SK-N-SH treated with all-trans-retinoic acid at 6 μM for 48 hours (cell line): Measurements from ENCODE around the gene PLCB1.

Experiments used
- ATAC-seq: fragments of 200-7000 bp; cut with Tn5 transposase; 3 replicates; pipeline ENCODE4 v1.9.1; 2020; ENCODE audit warnings: mild to moderate bottlenecking, moderate library complexity
- ARNTL ChIP-seq: fragments of 450-650 bp; formaldehyde crosslinking; IDR thresholded peaks from 2 replicates; pipeline ENCODE4 v1.5.0; 2020; ENCODE audit warnings: low read depth, mild to moderate bottlenecking, moderate library complexity, borderline replicate concordance
- BACH2 ChIP-seq: fragments of 250-450 bp; sonication (Bioruptor Pico); IDR thresholded peaks from 2 replicates; pipeline ENCODE4 v1.9.0; 2021; ENCODE audit warnings: mild to moderate bottlenecking, borderline replicate concordance
- CSDC2 ChIP-seq: fragments of 250-450 bp; sonication (Bioruptor Pico); IDR thresholded peaks from 2 replicates; pipeline ENCODE4 v1.5.0; 2020; ENCODE audit warnings: mild to moderate bottlenecking, moderate library complexity
- ESRRG ChIP-seq: fragments of 250-450 bp; sonication (Bioruptor Pico); IDR thresholded peaks from 2 replicates; pipeline ENCODE4 v1.6.1; 2021; ENCODE audit warnings: mild to moderate bottlenecking
- GLIS3 ChIP-seq: fragments of 250-450 bp; sonication (Bioruptor Pico); IDR thresholded peaks from 2 replicates; pipeline ENCODE4 v1.5.0; 2020; ENCODE audit warnings: mild to moderate bottlenecking, moderate library complexity
- ISL1 ChIP-seq: fragments of 250-450 bp; sonication (Bioruptor Pico); IDR thresholded peaks from 2 replicates; pipeline ENCODE4 v2.1.2; 2022; ENCODE audit warnings: mild to moderate bottlenecking, moderate library complexity
- OSR1 ChIP-seq: fragments of 250-450 bp; sonication (Bioruptor Pico); IDR thresholded peaks from 2 replicates; pipeline ENCODE4 v1.8.0; 2022; ENCODE audit warnings: moderate library complexity, mild to moderate bottlenecking, inconsistent platforms
- PPARA ChIP-seq: fragments of 250-450 bp; sonication (Bioruptor Pico); IDR thresholded peaks from 2 replicates; pipeline ENCODE4 v1.5.0; 2020; ENCODE audit warnings: mild to moderate bottlenecking, borderline replicate concordance
- RARB ChIP-seq: fragments of 250-450 bp; sonication (Bioruptor Pico); IDR thresholded peaks from 2 replicates; pipeline ENCODE4 v1.8.0; 2021; ENCODE audit warnings: mild to moderate bottlenecking, moderate library complexity
- TCF4 ChIP-seq: fragments of 250-450 bp; sonication (Bioruptor Pico); IDR thresholded peaks from 2 replicates; pipeline ENCODE4 v1.8.0; 2021; ENCODE audit warnings: mild to moderate bottlenecking, moderate library complexity, borderline replicate concordance
- TOX ChIP-seq: fragments of 250-450 bp; sonication (Bioruptor Pico); IDR thresholded peaks from 2 replicates; pipeline ENCODE4 v1.8.0; 2021; ENCODE audit warnings: mild to moderate bottlenecking, moderate library complexity, borderline replicate concordance
- ZC3H10 ChIP-seq: fragments of 250-450 bp; sonication (Bioruptor Pico); IDR thresholded peaks from 2 replicates; pipeline ENCODE4 v1.5.1; 2021; ENCODE audit warnings: mild to moderate bottlenecking, moderate library complexity
- ZFP30 ChIP-seq: fragments of 450-650 bp; formaldehyde crosslinking; IDR thresholded peaks from 2 replicates; pipeline ENCODE4 v1.5.0; 2022; ENCODE audit warnings: mild to moderate bottlenecking, moderate library complexity
- ZNF565 ChIP-seq: fragments of 450-650 bp; formaldehyde crosslinking; conservative IDR thresholded peaks from 2 replicates; pipeline ENCODE4 v1.5.0; 2020; ENCODE audit warnings: low read depth, mild to moderate bottlenecking, moderate library complexity
- ZNF8 ChIP-seq: fragments of 450-650 bp; formaldehyde crosslinking; IDR thresholded peaks from 2 replicates; pipeline ENCODE4 v1.5.0; 2020; ENCODE audit warnings: mild to moderate bottlenecking, moderate library complexity
- TF ChIP-seq, protein P1 (sequence below): fragments of 250-450 bp; sonication (Bioruptor Pico); IDR thresholded peaks from 2 replicates; pipeline ENCODE4 v1.5.1; 2020; ENCODE audit warnings: low read depth, mild to moderate bottlenecking, moderate library complexity
- TF ChIP-seq, protein P2 (sequence below): fragments of 250-450 bp; sonication (Bioruptor Pico); IDR thresholded peaks from 2 replicates; pipeline ENCODE4 v1.5.1; 2021; ENCODE audit warnings: mild to moderate bottlenecking, moderate library complexity
- TF ChIP-seq, protein P3 (sequence below): fragments of 250-450 bp; sonication (Bioruptor Pico); IDR thresholded peaks from 2 replicates; pipeline ENCODE4 v1.8.0; 2021; ENCODE audit warnings: low read depth, mild to moderate bottlenecking, moderate library complexity, borderline replicate concordance
- TF ChIP-seq, protein P4 (sequence below): fragments of 250-450 bp; sonication (Bioruptor Pico); IDR thresholded peaks from 2 replicates; pipeline ENCODE4 v1.5.0; 2020; ENCODE audit warnings: mild to moderate bottlenecking, moderate library complexity
- TF ChIP-seq, protein P5 (sequence below): fragments of 250-450 bp; sonication (Bioruptor Pico); IDR thresholded peaks from 2 replicates; pipeline ENCODE4 v1.8.0; 2020; ENCODE audit warnings: mild to moderate bottlenecking, moderate library complexity, borderline replicate concordance

PLCB1 gene

DNA sequence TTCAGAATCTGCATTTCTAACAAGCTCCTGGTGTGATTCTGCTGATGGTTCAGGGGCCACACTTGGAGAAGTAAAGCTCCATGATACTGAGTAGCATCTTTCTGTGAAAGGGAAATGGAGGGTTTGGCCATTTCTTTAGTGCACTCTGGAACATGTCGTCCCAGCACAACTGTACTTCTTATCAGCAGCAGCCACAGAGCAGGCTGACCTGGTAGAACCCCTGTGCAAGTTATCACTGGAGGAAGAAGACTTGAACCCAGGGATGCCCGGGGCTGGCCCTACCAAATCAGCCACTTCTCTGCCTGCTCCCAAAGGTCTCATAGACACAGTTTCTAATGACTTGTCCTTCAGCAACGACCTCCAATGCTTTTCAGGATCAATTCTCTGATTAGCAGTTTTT, 582.1 kb downstream of the PLCB1 start (continued):
- TF ChIP-seq, protein P1, sequence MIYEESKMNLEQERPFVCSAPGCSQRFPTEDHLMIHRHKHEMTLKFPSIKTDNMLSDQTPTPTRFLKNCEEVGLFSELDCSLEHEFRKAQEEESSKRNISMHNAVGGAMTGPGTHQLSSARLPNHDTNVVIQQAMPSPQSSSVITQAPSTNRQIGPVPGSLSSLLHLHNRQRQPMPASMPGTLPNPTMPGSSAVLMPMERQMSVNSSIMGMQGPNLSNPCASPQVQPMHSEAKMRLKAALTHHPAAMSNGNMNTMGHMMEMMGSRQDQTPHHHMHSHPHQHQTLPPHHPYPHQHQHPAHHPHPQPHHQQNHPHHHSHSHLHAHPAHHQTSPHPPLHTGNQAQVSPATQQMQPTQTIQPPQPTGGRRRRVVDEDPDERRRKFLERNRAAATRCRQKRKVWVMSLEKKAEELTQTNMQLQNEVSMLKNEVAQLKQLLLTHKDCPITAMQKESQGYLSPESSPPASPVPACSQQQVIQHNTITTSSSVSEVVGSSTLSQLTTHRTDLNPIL = no peak
- TF ChIP-seq TOX (no peak), ZC3H10 (CRISPR knock-in tag) (no peak), GLIS3 (CRISPR knock-in tag) (no peak), ZNF8 (CRISPR knock-in tag) (no peak), ARNTL (no peak), PPARA (CRISPR knock-in tag) (no peak), ESRRG (no peak)

DNA sequence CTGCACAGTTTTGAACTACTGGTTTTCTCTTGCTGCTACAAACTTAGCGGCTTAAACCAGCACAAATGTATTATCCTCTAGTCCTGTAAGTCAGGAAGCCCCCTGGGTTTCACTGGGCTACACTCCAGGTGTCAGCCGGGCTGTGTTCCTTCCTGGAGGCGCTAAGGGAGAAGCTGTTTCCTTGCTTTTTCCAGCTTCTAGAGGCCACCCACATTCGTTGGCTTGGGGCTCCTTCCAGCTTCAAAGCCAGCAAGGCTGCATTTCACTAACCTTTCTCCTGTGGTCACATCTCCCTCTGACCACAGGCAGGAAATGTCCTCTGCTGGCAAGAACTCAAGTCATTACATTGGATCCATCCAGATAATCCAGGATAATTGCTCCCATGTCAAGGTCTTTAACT, 586.2 kb downstream of the PLCB1 start:
- TF ChIP-seq BACH2 (CRISPR knock-in tag) = no peak
- no peak for TF ChIP-seq PPARA (CRISPR knock-in tag)
- no peak for TF ChIP-seq TOX
- TF ChIP-seq RARB (CRISPR knock-in tag) = no peak
- ATAC-seq = no peak

DNA sequence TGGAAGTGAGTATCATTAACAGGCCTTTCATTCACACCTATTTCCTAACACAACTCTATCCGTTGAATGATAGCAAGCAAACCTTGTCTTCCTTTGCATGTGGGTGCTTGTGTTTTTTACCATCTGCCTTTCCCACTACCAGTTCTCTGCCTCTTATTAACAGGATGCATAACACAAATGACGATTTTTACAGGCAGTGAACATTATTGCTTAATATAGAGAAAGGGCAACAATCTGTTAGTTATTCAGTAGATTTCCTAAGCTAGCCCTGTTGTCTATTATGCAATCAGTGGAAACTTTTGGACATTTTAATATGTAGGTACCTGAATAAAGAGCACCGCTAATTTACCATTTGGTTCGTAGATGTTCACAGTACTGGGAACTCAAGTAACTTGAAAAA, 588.0 kb downstream of the PLCB1 start:
- ATAC-seq = no peak
- TF ChIP-seq ZNF565 (CRISPR knock-in tag) (no peak), GLIS3 (CRISPR knock-in tag) (no peak), CSDC2 (CRISPR knock-in tag) (no peak), TOX (no peak), ISL1 (CRISPR knock-in tag) (no peak), OSR1 (no peak), ARNTL (no peak), RARB (CRISPR knock-in tag) (no peak), ZFP30 (no peak), PPARA (CRISPR knock-in tag) (no peak), TCF4 (CRISPR knock-in tag) (no peak), ZNF8 (CRISPR knock-in tag) (no peak)
- TF ChIP-seq, protein P2, sequence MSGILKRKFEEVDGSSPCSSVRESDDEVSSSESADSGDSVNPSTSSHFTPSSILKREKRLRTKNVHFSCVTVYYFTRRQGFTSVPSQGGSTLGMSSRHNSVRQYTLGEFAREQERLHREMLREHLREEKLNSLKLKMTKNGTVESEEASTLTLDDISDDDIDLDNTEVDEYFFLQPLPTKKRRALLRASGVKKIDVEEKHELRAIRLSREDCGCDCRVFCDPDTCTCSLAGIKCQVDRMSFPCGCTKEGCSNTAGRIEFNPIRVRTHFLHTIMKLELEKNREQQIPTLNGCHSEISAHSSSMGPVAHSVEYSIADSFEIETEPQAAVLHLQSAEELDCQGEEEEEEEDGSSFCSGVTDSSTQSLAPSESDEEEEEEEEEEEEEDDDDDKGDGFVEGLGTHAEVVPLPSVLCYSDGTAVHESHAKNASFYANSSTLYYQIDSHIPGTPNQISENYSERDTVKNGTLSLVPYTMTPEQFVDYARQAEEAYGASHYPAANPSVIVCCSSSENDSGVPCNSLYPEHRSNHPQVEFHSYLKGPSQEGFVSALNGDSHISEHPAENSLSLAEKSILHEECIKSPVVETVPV = no peak

DNA sequence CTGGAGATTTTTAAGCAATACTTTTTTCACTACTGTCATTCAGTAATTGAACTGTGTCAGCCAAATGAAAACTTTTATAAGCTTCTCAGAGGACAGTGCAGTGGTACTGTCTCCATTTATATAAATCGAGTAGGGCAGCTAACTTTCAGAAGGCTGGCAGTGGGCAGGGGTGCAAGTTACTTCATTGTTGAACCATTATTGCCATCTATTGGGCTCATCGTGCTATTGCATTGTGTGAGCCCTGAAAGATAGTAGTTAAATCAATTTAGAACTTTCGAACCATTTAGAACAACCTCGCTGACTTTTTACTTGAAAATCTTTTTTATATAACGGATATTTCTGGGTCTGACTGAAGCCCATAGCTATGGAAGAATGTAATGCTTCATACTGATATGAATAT, 589.0 kb downstream of the PLCB1 start:
- ATAC-seq = peak; percentile 87
- TF ChIP-seq CSDC2 (CRISPR knock-in tag) (no peak), ZFP30 (no peak)

DNA sequence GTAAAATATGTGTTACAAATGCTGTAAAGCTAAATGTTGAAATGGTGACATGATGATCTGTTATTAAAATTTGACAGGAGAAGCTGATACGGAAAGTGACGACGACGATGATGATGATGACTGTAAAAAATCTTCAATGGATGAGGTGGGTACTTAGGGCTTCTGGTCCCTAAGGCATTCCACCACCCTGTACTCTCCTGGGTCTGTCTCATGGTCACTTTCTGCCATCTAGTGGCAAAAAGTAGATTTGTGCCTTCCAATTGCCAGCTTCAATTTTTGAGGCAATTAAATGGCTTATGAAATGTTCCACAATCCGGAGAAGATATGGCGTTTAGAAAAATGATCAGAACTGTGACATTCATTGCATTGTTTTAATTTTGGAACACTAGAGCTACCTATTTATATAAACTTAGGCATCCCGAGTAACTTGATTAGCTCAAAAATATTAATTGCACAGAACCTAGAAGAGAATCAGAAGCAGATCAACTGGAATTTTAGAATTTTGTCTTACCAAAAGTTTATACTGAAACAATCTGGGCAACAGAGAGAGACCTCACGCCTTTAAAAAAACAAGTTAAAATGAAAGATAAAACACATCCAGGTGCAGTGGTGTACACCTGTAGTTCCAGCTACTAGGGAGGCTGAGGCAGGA, 590.3 kb downstream of the PLCB1 start:
- no peak for TF ChIP-seq CSDC2 (CRISPR knock-in tag)
- TF ChIP-seq ESRRG = no peak
- ATAC-seq = peak; percentile 91

DNA sequence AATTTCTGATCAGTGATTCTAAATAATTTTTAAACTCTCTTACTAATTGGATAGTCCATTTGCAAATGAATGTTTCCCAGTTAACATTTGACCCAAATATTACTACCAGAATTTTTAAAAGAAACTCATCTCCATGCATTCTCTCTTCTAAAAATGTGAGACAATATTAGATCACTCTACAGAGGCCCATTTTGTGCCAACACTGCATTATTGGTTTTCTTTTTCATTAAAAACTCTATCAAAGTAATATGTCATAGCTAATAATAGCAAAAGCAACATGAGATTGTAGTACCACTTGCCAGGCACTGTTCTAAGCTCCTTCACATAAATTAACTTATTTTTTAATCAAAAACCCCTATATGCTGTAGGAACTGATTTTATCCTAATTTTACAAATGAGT, 591.2 kb downstream of the PLCB1 start:
- TF ChIP-seq OSR1 = no peak
- TF ChIP-seq, protein P3, sequence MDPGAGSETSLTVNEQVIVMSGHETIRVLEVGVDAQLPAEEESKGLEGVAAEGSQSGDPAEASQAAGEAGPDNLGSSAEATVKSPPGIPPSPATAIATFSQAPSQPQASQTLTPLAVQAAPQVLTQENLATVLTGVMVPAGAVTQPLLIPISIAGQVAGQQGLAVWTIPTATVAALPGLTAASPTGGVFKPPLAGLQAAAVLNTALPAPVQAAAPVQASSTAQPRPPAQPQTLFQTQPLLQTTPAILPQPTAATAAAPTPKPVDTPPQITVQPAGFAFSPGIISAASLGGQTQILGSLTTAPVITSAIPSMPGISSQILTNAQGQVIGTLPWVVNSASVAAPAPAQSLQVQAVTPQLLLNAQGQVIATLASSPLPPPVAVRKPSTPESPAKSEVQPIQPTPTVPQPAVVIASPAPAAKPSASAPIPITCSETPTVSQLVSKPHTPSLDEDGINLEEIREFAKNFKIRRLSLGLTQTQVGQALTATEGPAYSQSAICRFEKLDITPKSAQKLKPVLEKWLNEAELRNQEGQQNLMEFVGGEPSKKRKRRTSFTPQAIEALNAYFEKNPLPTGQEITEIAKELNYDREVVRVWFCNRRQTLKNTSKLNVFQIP (CRISPR knock-in tag) = no peak
- no peak for ATAC-seq

DNA sequence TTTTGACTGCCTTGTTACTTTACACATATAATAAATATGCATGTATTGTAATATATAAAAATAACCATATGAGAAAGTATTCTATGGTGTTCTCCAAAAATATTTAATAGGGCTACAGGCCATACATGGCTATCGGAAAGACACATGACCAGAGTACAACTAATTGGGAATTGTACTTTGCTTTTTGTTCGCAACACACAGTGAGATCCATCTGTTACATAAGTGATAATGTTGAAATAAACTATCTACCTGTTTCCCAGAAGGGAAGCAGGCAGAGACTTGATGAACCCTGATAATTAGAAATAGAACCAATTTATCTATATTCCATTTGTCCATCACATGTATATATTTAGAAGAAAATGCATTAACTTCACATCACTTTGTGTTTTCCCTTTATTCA, 592.8 kb downstream of the PLCB1 start:
- no peak for ATAC-seq
- TF ChIP-seq, protein P4, sequence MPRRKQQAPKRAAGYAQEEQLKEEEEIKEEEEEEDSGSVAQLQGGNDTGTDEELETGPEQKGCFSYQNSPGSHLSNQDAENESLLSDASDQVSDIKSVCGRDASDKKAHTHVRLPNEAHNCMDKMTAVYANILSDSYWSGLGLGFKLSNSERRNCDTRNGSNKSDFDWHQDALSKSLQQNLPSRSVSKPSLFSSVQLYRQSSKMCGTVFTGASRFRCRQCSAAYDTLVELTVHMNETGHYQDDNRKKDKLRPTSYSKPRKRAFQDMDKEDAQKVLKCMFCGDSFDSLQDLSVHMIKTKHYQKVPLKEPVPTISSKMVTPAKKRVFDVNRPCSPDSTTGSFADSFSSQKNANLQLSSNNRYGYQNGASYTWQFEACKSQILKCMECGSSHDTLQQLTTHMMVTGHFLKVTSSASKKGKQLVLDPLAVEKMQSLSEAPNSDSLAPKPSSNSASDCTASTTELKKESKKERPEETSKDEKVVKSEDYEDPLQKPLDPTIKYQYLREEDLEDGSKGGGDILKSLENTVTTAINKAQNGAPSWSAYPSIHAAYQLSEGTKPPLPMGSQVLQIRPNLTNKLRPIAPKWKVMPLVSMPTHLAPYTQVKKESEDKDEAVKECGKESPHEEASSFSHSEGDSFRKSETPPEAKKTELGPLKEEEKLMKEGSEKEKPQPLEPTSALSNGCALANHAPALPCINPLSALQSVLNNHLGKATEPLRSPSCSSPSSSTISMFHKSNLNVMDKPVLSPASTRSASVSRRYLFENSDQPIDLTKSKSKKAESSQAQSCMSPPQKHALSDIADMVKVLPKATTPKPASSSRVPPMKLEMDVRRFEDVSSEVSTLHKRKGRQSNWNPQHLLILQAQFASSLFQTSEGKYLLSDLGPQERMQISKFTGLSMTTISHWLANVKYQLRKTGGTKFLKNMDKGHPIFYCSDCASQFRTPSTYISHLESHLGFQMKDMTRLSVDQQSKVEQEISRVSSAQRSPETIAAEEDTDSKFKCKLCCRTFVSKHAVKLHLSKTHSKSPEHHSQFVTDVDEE (CRISPR knock-in tag) = no peak
- no peak for TF ChIP-seq ESRRG
- TF ChIP-seq, protein P2 = no peak
- no peak for TF ChIP-seq ZNF8 (CRISPR knock-in tag)
- TF ChIP-seq, protein P5, sequence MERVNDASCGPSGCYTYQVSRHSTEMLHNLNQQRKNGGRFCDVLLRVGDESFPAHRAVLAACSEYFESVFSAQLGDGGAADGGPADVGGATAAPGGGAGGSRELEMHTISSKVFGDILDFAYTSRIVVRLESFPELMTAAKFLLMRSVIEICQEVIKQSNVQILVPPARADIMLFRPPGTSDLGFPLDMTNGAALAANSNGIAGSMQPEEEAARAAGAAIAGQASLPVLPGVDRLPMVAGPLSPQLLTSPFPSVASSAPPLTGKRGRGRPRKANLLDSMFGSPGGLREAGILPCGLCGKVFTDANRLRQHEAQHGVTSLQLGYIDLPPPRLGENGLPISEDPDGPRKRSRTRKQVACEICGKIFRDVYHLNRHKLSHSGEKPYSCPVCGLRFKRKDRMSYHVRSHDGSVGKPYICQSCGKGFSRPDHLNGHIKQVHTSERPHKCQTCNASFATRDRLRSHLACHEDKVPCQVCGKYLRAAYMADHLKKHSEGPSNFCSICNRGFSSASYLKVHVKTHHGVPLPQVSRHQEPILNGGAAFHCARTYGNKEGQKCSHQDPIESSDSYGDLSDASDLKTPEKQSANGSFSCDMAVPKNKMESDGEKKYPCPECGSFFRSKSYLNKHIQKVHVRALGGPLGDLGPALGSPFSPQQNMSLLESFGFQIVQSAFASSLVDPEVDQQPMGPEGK (CRISPR knock-in tag) = no peak
- TF ChIP-seq PPARA (CRISPR knock-in tag) = no peak
- no peak for TF ChIP-seq ZFP30
- TF ChIP-seq TCF4 (CRISPR knock-in tag) = no peak
- TF ChIP-seq ZC3H10 (CRISPR knock-in tag) = no peak
- TF ChIP-seq BACH2 (CRISPR knock-in tag) = no peak
- TF ChIP-seq CSDC2 (CRISPR knock-in tag) = no peak
- TF ChIP-seq GLIS3 (CRISPR knock-in tag) = no peak
